Neural cell (in vitro differentiated cells): ENCODE measurements around the gene TIMM23.

ENCODE experiments used
- CTCF ChIP-seq: fragments of 450-650 bp; IDR thresholded peaks from 2 replicates; pipeline ENCODE4 v1.5.1; 2014; ENCODE audit warnings: antibody characterized with exemption, mild to moderate bottlenecking, moderate library complexity; ENCODE audit not compliant: poor library complexity, severe bottlenecking
- EP300 ChIP-seq: fragments of 450-650 bp; conservative IDR thresholded peaks from 2 replicates; pipeline ENCODE4 v1.6.1; 2014; ENCODE audit warnings: antibody characterized with exemption, mild to moderate bottlenecking, moderate library complexity; ENCODE audit not compliant: poor library complexity, severe bottlenecking
- EZH2 ChIP-seq: fragments of 200-600, 300-800 bp; shearing (Covaris generic), sonication (generic); IDR thresholded peaks from 2 replicates; pipeline ENCODE4 v1.6.1; 2014; ENCODE audit warnings: antibody characterized with exemption, low read length, borderline replicate concordance, mild to moderate bottlenecking; ENCODE audit not compliant: insufficient read depth, poor library complexity, severe bottlenecking
- POLR2AphosphoS5 ChIP-seq: IDR thresholded peaks from 2 replicates; pipeline ENCODE4 v1.6.1; 2012
- SMC3 ChIP-seq: fragments of 450-650 bp; conservative IDR thresholded peaks from 2 replicates; pipeline ENCODE4 v1.6.1; 2014; ENCODE audit warnings: antibody characterized with exemption, mild to moderate bottlenecking, moderate library complexity; ENCODE audit not compliant: poor library complexity
- TAF1 ChIP-seq: IDR thresholded peaks from 2 replicates; pipeline ENCODE4 v1.6.1; 2012; ENCODE audit warnings: low read depth

GRCh38 chr10:46017733-46018132, 45.4 kb downstream of the TIMM23 start:
- no peak for TF ChIP-seq CTCF
- no peak for TF ChIP-seq EZH2
- no peak for TF ChIP-seq EP300
- no peak for TF ChIP-seq SMC3
- no peak for TF ChIP-seq POLR2AphosphoS5
- TF ChIP-seq TAF1: no peak
